Neutrophil (primary cell): ENCODE data around the gene ARHGAP19.

Source experiments
- H3K27ac ChIP-seq: fragments of 200-600 bp; sonication (generic); 2 replicates; pipeline ENCODE4 v1.5.1; 2016; ENCODE audit warnings: mild to moderate bottlenecking, moderate library complexity
- H3K27me3 ChIP-seq: fragments of 200-600 bp; sonication (generic); 2 replicates; pipeline ENCODE4 v1.6.0; 2016; ENCODE audit warnings: mild to moderate bottlenecking
- H3K36me3 ChIP-seq: fragments of 200-600 bp; sonication (generic); 2 replicates; pipeline ENCODE4 v1.5.1; 2017
- H3K4me1 ChIP-seq, 2 experiments: fragments of 200-600 bp in 1 of 2; sonication (generic) in 1 of 2; 1 replicate in 1 of 2; 2 replicates in 1 of 2; pipeline versions ENCODE4 v1.5.1 to v1.6.1; 2013 to 2016; ENCODE audit warnings: low read depth in 1 of 2, low read length in 1 of 2, mild to moderate bottlenecking in 1 of 2, moderate library complexity in 1 of 2; ENCODE audit not compliant: control insufficient read depth in 1 of 2, insufficient read depth in 1 of 2
- H3K4me3 ChIP-seq, 2 experiments: fragments of 200-600 bp in 1 of 2; sonication (generic) in 1 of 2; 1 replicate in 1 of 2; 2 replicates in 1 of 2; pipeline ENCODE4 v1.5.1; 2013 to 2016; ENCODE audit warnings: low read depth in 1 of 2, low read length in 1 of 2, mild to moderate bottlenecking in 1 of 2, moderate library complexity in 1 of 2
- H3K9me3 ChIP-seq: fragments of 200-600 bp; sonication (generic); 2 replicates; pipeline ENCODE4 v1.5.1; 2016
- TF ChIP-seq, protein P1 (sequence below): fragments of 200-600 bp; sonication (generic); IDR thresholded peaks from 2 replicates; pipeline ENCODE4 v1.5.1; 2016; ENCODE audit warnings: antibody characterized with exemption

Gene ARHGAP19

DNA sequence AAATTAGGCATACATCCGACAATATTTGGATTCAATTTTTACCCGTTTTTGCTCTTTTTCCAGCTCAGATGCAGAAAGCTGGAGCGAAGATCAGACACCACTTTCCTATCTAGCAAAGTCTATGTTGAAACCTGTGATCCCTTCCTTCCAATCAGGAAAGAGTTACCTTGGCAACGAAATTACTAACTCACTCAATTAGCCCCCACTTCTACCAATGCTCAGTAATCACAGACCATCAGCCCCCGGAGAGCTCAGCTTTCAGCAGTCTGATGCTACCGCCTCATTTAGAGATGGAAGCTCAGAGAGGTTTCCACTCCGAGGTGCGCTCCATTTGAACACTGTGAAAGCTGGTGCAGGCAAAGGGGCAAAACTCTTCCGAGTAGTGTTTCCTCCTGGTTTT, 33.3 kb upstream of the ARHGAP19 start:
- Histone ChIP-seq H3K4me1 (peaks cover 90 to 91% of the 10 kb centered on the region in 2 experiments), H3K27me3 (no peaks in the 10 kb centered on the region), H3K36me3 (peaks cover 85% of the 10 kb centered on the region), H3K9me3 (no peaks in the 10 kb centered on the region), H3K27ac (peak overlapping the region; percentile 99), H3K4me3 (peak overlapping the region in 1 of 2 experiments; percentile 88)
- TF ChIP-seq, protein P1, sequence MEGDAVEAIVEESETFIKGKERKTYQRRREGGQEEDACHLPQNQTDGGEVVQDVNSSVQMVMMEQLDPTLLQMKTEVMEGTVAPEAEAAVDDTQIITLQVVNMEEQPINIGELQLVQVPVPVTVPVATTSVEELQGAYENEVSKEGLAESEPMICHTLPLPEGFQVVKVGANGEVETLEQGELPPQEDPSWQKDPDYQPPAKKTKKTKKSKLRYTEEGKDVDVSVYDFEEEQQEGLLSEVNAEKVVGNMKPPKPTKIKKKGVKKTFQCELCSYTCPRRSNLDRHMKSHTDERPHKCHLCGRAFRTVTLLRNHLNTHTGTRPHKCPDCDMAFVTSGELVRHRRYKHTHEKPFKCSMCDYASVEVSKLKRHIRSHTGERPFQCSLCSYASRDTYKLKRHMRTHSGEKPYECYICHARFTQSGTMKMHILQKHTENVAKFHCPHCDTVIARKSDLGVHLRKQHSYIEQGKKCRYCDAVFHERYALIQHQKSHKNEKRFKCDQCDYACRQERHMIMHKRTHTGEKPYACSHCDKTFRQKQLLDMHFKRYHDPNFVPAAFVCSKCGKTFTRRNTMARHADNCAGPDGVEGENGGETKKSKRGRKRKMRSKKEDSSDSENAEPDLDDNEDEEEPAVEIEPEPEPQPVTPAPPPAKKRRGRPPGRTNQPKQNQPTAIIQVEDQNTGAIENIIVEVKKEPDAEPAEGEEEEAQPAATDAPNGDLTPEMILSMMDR = no peak

DNA sequence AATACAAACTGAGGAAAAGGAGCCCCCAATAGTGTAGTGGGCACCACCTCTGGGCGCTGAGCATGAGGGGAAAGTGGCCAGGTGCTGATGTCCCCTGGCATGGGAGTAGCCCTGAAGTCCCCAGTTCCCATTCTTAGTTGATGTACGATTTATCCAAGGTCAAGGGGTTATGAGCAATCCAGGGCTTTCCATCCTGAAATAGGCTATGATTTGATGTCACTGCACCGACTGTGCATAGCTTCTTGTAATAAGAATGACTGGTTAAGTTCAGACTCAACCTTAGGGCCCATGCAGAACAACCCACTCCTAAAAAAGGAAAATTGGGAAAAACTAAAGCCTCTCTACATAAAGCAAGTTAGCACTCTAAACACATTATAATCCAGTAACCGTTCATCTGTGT, 31.1 kb upstream of the ARHGAP19 start:
- TF ChIP-seq, protein P1 = no peak
- peaks cover 62% of the 10 kb centered on the region for H3K36me3 ChIP-seq
- H3K27ac ChIP-seq = peak overlapping the region; percentile 100
- H3K4me1 ChIP-seq = peaks cover 68 to 69% of the 10 kb centered on the region in 2 experiments
- H3K9me3 ChIP-seq = no peaks in the 10 kb centered on the region
- no peaks in the 10 kb centered on the region for H3K27me3 ChIP-seq
- peak overlapping the region; percentile 94 to 99 for H3K4me3 ChIP-seq

DNA sequence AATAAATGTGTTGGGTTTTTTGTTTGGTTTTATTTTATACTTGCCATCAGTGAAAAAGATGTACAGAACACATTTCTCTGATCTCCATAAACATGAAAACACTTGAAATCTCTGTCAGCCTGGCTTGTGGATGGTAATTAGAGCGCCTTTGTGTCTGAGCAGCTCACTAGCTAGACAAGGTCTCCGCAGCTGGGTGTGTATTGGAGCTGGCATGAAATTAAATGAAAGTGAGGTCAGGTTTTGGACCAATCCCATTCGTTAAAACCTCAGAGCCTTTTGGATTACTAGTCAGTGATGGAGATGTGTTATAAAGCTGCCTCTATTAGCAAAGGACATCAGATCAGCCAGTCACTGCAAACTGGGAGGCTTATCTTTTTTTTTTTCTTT, 29.4 kb upstream of the ARHGAP19 start:
- peaks cover 64 to 65% of the 10 kb centered on the region in 2 experiments for H3K4me1 ChIP-seq
- no peaks in the 10 kb centered on the region for H3K27me3 ChIP-seq
- H3K27ac ChIP-seq = peak overlapping the region; percentile 100
- peaks cover 45% of the 10 kb centered on the region for H3K36me3 ChIP-seq
- peak overlapping the region; percentile 94 to 99 for H3K4me3 ChIP-seq
- H3K9me3 ChIP-seq = no peaks in the 10 kb centered on the region
- TF ChIP-seq, protein P1 = no peak

DNA sequence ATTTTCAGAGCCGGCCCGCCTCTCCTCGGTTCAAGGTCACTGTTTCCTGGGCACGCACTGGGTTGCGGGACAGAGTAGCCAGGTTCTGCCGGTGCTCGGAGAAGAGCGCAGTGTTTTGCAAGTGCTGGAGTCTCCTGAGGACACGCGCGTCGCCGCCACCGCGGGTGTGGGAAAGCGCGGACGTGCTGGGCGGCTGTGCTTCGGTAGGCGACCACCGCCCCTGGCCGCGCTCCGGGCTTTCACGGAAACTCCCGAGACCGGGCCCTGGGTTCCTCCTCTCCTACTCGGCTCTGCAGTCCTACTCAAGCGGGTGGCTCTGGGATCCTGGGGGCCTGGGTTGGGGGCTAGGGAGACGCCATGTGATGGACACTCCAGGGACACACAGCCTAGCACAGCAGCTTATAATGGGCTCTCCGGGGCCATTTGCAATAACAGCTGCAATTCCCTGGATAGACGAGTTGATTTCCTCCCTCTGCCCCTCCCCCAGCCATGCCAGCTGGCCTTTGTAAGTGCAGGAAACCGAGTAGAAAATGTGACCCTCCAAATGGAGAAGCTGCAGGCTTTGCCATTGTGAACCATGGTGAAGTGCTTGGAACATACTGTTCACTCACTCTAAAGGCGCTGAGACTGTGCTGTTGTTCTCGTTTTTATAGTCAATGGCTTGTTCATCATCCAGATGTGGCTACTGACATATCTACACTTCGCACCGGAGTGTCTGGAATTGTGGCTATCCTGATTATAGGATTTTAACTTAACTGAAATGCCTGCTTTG, 28.8 kb upstream of the ARHGAP19 start:
- Histone ChIP-seq H3K4me3 (peak overlapping the region; percentile 94 to 99), H3K4me1 (peaks cover 64 to 65% of the 10 kb centered on the region in 2 experiments), H3K27me3 (no peaks in the 10 kb centered on the region), H3K36me3 (peaks cover 39% of the 10 kb centered on the region), H3K27ac (peak overlapping the region; percentile 100), H3K9me3 (no peaks in the 10 kb centered on the region)
- TF ChIP-seq, protein P1 = no peak

DNA sequence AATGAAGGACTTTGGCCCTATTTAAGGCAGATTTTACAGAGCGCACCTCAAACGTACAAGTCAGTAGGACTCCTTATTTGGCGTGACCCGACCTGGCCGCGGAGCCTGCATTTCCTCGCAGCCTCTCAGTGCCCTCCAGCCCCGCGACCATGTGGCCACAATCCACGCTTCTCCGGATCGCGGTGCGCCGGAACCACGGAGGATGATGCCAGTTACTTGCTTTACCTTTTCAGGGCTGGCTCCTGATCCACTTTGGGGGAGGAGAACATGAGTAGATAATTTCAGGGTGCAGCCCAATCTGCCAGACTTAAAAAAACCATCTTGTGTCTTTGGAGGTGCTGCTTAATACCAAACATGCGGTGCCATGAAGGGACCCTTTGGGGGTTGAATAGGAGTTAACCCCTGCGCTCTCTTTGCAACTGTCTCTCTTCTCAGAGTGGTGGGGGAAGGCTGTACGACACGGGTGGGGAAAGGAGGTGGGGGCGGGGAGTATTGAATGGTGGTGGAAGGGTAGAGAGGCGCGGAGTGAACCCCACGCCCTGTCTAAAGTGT, 28.1 kb upstream of the ARHGAP19 start:
- TF ChIP-seq, protein P1 = no peak
- H3K9me3 ChIP-seq = no peaks in the 10 kb centered on the region
- H3K36me3 ChIP-seq = peaks cover 33% of the 10 kb centered on the region
- H3K27me3 ChIP-seq = no peaks in the 10 kb centered on the region
- peak overlapping the region; percentile 94 to 99 for H3K4me3 ChIP-seq
- peaks cover 64 to 65% of the 10 kb centered on the region in 2 experiments for H3K4me1 ChIP-seq
- peak overlapping the region; percentile 100 for H3K27ac ChIP-seq
